ENCODE data around the gene MAPK10. TPM values are rescaled to one million over a fixed set of nuclear protein-coding genes. Genes with fewer than 3 reads are reported as not detected.
"Not testable (repeated sequence)": the region's sequence is repeated elsewhere in the genome, so short reads cannot be mapped to it uniquely, and the experiment has no call there.

Gene MAPK10
- total and polyA plus RNA-seq, 4 experiments from 2014 or later = 0.48 to 0.49 TPM; not detected in 2

DNA sequence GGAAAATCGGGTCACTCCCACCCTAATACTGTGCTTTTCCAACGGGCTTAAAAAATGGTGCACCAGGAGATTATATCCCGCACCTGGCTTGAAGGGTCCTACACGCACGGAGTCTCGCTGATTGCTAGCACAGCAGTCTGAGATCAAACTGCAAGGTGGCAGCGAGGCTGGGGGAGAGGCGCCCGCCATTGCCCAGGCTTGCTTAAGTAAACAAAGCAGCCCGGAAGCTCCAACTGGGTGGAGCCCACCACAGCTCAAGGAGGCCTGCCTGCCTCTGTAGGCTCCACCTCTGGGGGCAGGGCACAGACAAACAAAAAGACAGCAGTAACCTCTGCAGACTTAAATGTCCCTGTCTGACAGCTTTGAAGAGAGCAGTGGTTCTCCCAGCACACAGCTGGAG lies 191.5 kb downstream of the MAPK10 start:
- H3K27ac Mint-ChIP-seq; H3K36me3 ChIP-seq (ENCODE audit: insufficient read depth, low read length); H3K9me3 ChIP-seq (ENCODE audit: control insufficient read depth in 1 of 2, low read length in 2 of 2); H3K4me3 Mint-ChIP-seq; H3K27me3 ChIP-seq (ENCODE audit: insufficient read depth, low read length); H3K4me3 ChIP-seq (ENCODE audit: low read length in 2 of 2); DNase-seq; CTCF ChIA-PET (ENCODE audit: partially characterized antibody); POLR2A ChIA-PET (ENCODE audit: partially characterized antibody); H3K27ac ChIP-seq (ENCODE audit: low read depth, low read length); H3K4me1 Mint-ChIP-seq; intact Hi-C loops (cut with micrococcal nuclease); H3K27me3 Mint-ChIP-seq; H3K4me1 ChIP-seq (ENCODE audit: insufficient read depth, low read length); H3K36me3 Mint-ChIP-seq: not testable (repeated sequence)
- peaks cover 0 to 12% (median 6%) of the 10 kb centered on the region in 8 donors for H3K9me3 Mint-ChIP-seq

DNA sequence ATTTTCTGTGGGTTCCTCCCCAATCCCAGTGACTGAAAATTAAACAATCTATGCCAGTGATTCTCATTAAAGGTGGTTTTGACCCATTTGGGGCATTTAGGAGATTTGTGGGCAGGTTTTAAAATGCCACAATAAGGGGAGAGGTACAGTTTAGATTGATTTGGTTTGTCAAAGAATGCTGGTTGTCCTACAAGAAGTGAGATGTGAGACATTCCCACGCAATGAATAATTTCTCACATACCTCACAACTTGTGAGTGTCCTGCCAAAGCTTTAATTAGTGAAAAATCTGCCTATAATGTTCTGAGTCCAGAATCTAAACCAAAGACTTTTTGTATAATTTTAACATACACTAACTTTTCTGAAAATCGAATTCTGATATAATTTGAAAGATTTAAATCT lies 199.4 kb downstream of the MAPK10 start:
- no peaks in the 10 kb centered on the region for H3K27me3 Mint-ChIP-seq
- no peaks in the 10 kb centered on the region for H3K36me3 Mint-ChIP-seq
- H3K4me1 Mint-ChIP-seq = no peaks in the 10 kb centered on the region
- H3K27ac ChIP-seq (ENCODE audit: low read depth, low read length) = no peak overlapping the region
- H3K9me3 Mint-ChIP-seq = peaks cover 0 to 4% (median 0%) of the 10 kb centered on the region in 8 donors
- DNase-seq = no peak
- no peaks in the 10 kb centered on the region for H3K36me3 ChIP-seq (ENCODE audit: insufficient read depth, low read length)
- H3K4me3 Mint-ChIP-seq = no peak overlapping the region
- H3K27ac Mint-ChIP-seq = no peak overlapping the region
- CTCF ChIA-PET (ENCODE audit: partially characterized antibody) = no interaction called here
- H3K4me3 ChIP-seq (ENCODE audit: low read length in 2 of 2) = no peak overlapping the region
- intact Hi-C loops (cut with micrococcal nuclease) = no loop called here
- no peaks in the 10 kb centered on the region for H3K27me3 ChIP-seq (ENCODE audit: insufficient read depth, low read length)
- no peaks in the 10 kb centered on the region for H3K9me3 ChIP-seq (ENCODE audit: control insufficient read depth in 1 of 2, low read length in 2 of 2)
- POLR2A ChIA-PET (ENCODE audit: partially characterized antibody) = no interaction called here
- no peaks in the 10 kb centered on the region for H3K4me1 ChIP-seq (ENCODE audit: insufficient read depth, low read length)

DNA sequence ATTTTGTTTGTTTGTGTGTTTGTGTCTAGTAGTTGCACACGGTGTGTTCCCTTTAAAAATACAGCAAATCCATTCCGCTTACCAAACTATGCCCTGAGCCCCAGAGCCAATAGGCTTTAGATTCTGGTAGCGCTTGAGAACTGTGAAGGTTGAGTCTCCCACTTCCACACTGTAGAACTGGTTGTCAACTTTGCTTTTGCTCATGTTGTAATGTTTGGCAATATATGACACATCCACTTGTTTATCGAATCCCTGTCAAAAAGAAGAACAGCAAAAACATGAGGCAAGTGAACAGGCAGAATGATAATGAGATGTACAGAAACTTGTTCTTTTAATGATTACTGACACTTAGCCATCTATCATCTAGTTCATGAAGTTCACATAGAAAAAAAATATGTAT lies 200.6 kb downstream of the MAPK10 start:
- H3K4me1 ChIP-seq (ENCODE audit: insufficient read depth, low read length) = no peaks in the 10 kb centered on the region
- H3K27ac Mint-ChIP-seq = no peak overlapping the region
- no peaks in the 10 kb centered on the region for H3K36me3 Mint-ChIP-seq
- no peak overlapping the region for H3K4me3 ChIP-seq (ENCODE audit: low read length in 2 of 2)
- ChIA-PET POLR2A (ENCODE audit: partially characterized antibody) (no interaction called here), CTCF (ENCODE audit: partially characterized antibody) (no interaction called here)
- no peaks in the 10 kb centered on the region for H3K9me3 ChIP-seq (ENCODE audit: control insufficient read depth in 1 of 2, low read length in 2 of 2)
- intact Hi-C loops (cut with micrococcal nuclease) = no loop called here
- no peak overlapping the region for H3K27ac ChIP-seq (ENCODE audit: low read depth, low read length)
- peaks cover 0 to 2% (median 0%) of the 10 kb centered on the region in 8 donors for H3K9me3 Mint-ChIP-seq
- no peaks in the 10 kb centered on the region for H3K27me3 ChIP-seq (ENCODE audit: insufficient read depth, low read length)
- no peak for DNase-seq
- H3K4me3 Mint-ChIP-seq = no peak overlapping the region
- H3K36me3 ChIP-seq (ENCODE audit: insufficient read depth, low read length) = no peaks in the 10 kb centered on the region
- H3K27me3 Mint-ChIP-seq = no peaks in the 10 kb centered on the region
- H3K4me1 Mint-ChIP-seq = no peaks in the 10 kb centered on the region

DNA sequence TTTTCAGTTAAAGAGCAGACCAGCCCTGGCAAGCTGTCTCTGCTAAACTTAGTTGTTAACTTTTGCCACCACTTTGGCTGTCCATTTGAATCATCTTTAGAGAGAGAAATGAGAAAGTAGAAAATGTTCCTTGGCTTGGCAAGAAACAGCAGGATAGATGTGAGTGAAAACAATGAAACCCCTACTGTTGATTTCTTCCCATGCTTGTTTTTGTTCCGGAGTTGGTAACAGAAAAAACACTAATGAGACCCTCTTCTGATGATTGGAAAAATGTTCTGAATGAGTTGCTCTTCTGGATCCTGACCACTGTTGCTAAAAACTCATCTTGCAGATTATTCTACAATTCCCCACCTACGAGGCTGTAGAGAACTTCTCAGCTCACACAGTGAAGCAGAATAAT lies 203.3 kb downstream of the MAPK10 start:
- Mint-ChIP-seq H3K9me3 (peaks cover 0 to 2% (median 0%) of the 10 kb centered on the region in 8 donors), H3K4me3 (no peak overlapping the region), H3K4me1 (no peaks in the 10 kb centered on the region), H3K27ac (no peak overlapping the region), H3K27me3 (no peaks in the 10 kb centered on the region), H3K36me3 (no peaks in the 10 kb centered on the region)
- Histone ChIP-seq H3K9me3 (ENCODE audit: control insufficient read depth in 1 of 2, low read length in 2 of 2) (no peaks in the 10 kb centered on the region), H3K27ac (ENCODE audit: low read depth, low read length) (no peak overlapping the region), H3K27me3 (ENCODE audit: insufficient read depth, low read length) (no peaks in the 10 kb centered on the region), H3K4me1 (ENCODE audit: insufficient read depth, low read length) (no peaks in the 10 kb centered on the region), H3K36me3 (ENCODE audit: insufficient read depth, low read length) (no peaks in the 10 kb centered on the region), H3K4me3 (ENCODE audit: low read length in 2 of 2) (no peak overlapping the region)
- no peak for DNase-seq
- ChIA-PET CTCF (ENCODE audit: partially characterized antibody) (no interaction called here), POLR2A (ENCODE audit: partially characterized antibody) (no interaction called here)
- intact Hi-C loops (cut with micrococcal nuclease) = no loop called here

DNA sequence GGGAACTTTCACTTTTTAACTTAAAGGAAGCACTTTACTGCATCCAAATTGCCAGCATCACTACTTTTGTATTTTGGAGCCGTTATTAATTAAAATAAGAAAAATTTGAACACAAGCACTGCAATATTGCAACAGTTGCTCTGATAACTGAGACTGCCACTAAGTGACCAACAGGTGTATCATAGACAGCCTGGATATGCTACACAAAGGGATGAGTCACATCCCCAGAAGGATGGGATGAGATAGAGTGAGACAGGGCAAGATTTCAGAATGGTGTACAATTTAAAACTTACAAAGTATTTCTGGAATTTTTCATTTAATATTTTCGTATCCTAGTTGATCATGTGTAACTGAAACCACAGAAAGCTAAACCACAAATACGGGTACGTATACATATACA lies 204.1 kb downstream of the MAPK10 start:
- CTCF ChIA-PET (ENCODE audit: partially characterized antibody) = no interaction called here
- no peaks in the 10 kb centered on the region for H3K9me3 ChIP-seq (ENCODE audit: control insufficient read depth in 1 of 2, low read length in 2 of 2)
- Mint-ChIP-seq H3K4me3 (no peak overlapping the region), H3K27me3 (no peaks in the 10 kb centered on the region), H3K27ac (no peak overlapping the region), H3K9me3 (peaks cover 0 to 7% (median under 1%) of the 10 kb centered on the region in 8 donors), H3K36me3 (no peaks in the 10 kb centered on the region), H3K4me1 (no peaks in the 10 kb centered on the region)
- intact Hi-C loops (cut with micrococcal nuclease) = no loop called here
- H3K4me3 ChIP-seq (ENCODE audit: low read length in 2 of 2) = no peak overlapping the region
- H3K4me1 ChIP-seq (ENCODE audit: insufficient read depth, low read length) = no peaks in the 10 kb centered on the region
- no peaks in the 10 kb centered on the region for H3K27me3 ChIP-seq (ENCODE audit: insufficient read depth, low read length)
- POLR2A ChIA-PET (ENCODE audit: partially characterized antibody) = no interaction called here
- no peaks in the 10 kb centered on the region for H3K36me3 ChIP-seq (ENCODE audit: insufficient read depth, low read length)
- no peak for DNase-seq
- no peak overlapping the region for H3K27ac ChIP-seq (ENCODE audit: low read depth, low read length)

DNA sequence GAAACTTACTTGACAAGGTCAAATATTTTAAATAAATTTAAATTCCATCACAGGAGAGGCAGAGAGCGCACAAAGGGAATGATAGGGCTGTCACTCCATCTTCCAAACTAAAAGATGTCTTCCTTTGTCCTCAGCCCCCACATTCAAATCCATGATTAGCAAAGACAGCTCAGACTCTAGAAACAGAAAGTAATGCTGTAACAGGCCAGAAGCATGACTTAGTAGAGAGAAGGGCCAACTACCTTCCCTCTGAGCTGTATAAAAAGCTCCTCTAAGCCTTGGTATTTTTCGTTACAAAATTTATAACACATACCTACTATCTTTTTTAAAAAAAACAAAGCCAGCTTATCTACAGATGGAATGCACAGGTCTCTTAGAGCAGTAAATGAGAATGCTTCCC lies 207.4 kb downstream of the MAPK10 start:
- intact Hi-C loops (cut with micrococcal nuclease) = no loop called here
- Mint-ChIP-seq H3K4me1 (no peaks in the 10 kb centered on the region), H3K36me3 (no peaks in the 10 kb centered on the region), H3K27me3 (no peaks in the 10 kb centered on the region), H3K27ac (no peak overlapping the region), H3K9me3 (peaks cover 0 to 8% (median 2%) of the 10 kb centered on the region in 8 donors), H3K4me3 (no peak overlapping the region)
- POLR2A ChIA-PET (ENCODE audit: partially characterized antibody) = no interaction called here
- H3K9me3 ChIP-seq (ENCODE audit: control insufficient read depth in 1 of 2, low read length in 2 of 2) = no peaks in the 10 kb centered on the region
- no peak overlapping the region for H3K27ac ChIP-seq (ENCODE audit: low read depth, low read length)
- DNase-seq = no peak
- no peaks in the 10 kb centered on the region for H3K27me3 ChIP-seq (ENCODE audit: insufficient read depth, low read length)
- H3K4me1 ChIP-seq (ENCODE audit: insufficient read depth, low read length) = no peaks in the 10 kb centered on the region
- CTCF ChIA-PET (ENCODE audit: partially characterized antibody) = no interaction called here
- no peak overlapping the region for H3K4me3 ChIP-seq (ENCODE audit: low read length in 2 of 2)
- no peaks in the 10 kb centered on the region for H3K36me3 ChIP-seq (ENCODE audit: insufficient read depth, low read length)

DNA sequence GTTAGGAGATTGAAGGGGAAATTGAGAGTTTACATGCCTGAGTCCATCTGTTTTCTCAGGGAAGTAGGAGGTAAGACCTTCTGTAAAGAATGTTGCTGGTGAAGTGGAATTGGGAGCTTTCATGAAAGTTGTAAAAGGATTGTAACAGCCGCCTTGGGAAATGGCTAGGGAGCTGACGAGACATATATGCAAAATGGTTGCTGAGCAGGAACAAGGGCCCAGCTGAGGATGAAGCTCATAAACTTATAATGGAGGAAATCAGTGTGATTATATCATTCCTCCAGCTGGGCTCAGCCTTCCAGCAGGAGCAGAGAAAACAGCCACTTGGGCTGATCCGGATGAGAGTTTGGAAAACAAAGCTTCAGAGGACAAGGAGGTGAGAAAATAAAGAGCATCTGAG lies 208.7 kb downstream of the MAPK10 start:
- DNase-seq = no peak
- Histone ChIP-seq H3K27me3 (ENCODE audit: insufficient read depth, low read length) (no peaks in the 10 kb centered on the region), H3K4me1 (ENCODE audit: insufficient read depth, low read length) (no peaks in the 10 kb centered on the region), H3K36me3 (ENCODE audit: insufficient read depth, low read length) (no peaks in the 10 kb centered on the region), H3K27ac (ENCODE audit: low read depth, low read length) (no peak overlapping the region), H3K9me3 (ENCODE audit: control insufficient read depth in 1 of 2, low read length in 2 of 2) (no peaks in the 10 kb centered on the region), H3K4me3 (ENCODE audit: low read length in 2 of 2) (no peak overlapping the region)
- no peaks in the 10 kb centered on the region for H3K27me3 Mint-ChIP-seq
- ChIA-PET POLR2A (ENCODE audit: partially characterized antibody) (no interaction called here), CTCF (ENCODE audit: partially characterized antibody) (no interaction called here)
- no peak overlapping the region for H3K27ac Mint-ChIP-seq
- intact Hi-C loops (cut with micrococcal nuclease) = no loop called here
- peaks cover 0 to 10% (median under 1%) of the 10 kb centered on the region in 8 donors for H3K9me3 Mint-ChIP-seq
- H3K36me3 Mint-ChIP-seq = no peaks in the 10 kb centered on the region
- H3K4me3 Mint-ChIP-seq = no peak overlapping the region
- H3K4me1 Mint-ChIP-seq = no peaks in the 10 kb centered on the region

DNA sequence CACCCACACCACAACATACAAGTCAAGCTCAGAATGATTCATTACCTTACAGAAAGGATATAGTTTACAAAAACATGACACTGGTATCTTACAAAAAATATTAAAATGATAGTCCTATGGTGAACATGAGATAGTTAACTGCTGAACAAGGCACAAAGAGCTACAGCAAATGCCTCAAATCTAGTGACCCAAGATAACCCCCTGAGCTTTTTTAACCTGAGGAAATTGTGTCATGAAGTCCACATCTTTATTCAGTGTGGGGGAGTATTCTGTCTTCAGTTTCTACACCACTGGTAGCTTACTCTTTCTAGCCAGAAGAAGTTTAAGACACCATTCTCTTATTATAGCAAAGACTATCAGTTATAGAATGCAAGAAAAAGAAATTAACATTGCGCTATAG lies 218.7 kb downstream of the MAPK10 start:
- H3K27me3 ChIP-seq (ENCODE audit: insufficient read depth, low read length) = no peaks in the 10 kb centered on the region
- Mint-ChIP-seq H3K36me3 (no peaks in the 10 kb centered on the region), H3K4me3 (no peak overlapping the region), H3K27ac (no peak overlapping the region), H3K27me3 (no peaks in the 10 kb centered on the region), H3K4me1 (no peaks in the 10 kb centered on the region), H3K9me3 (peaks cover 0 to 12% (median 2%) of the 10 kb centered on the region in 8 donors)
- no peaks in the 10 kb centered on the region for H3K9me3 ChIP-seq (ENCODE audit: control insufficient read depth in 1 of 2, low read length in 2 of 2)
- intact Hi-C loops (cut with micrococcal nuclease) = no loop called here
- no peaks in the 10 kb centered on the region for H3K4me1 ChIP-seq (ENCODE audit: insufficient read depth, low read length)
- POLR2A ChIA-PET (ENCODE audit: partially characterized antibody) = no interaction called here
- no peaks in the 10 kb centered on the region for H3K36me3 ChIP-seq (ENCODE audit: insufficient read depth, low read length)
- no peak overlapping the region for H3K4me3 ChIP-seq (ENCODE audit: low read length in 2 of 2)
- H3K27ac ChIP-seq (ENCODE audit: low read depth, low read length) = no peak overlapping the region
- CTCF ChIA-PET (ENCODE audit: partially characterized antibody) = no interaction called here
- no peak for DNase-seq
